ENCODE data around the gene CCDC71L. TPM values are rescaled to one million over a fixed set of nuclear protein-coding genes. Genes with fewer than 3 reads are reported as not detected.

CCDC71L gene
- total and polyA plus RNA-seq, 2 of the 4 experiments (the other 2 are of a cell fraction), result 19.7 to 20.6 TPM

GRCh38 chr7:106657085-106657991, 3.6 kb downstream of the CCDC71L start:
- peak overlapping the region; percentile 43; the same call in 1 of the 2 replicates for H3K23ac ChIP-seq (ENCODE audit: low read depth, low read length)
- H3K56ac ChIP-seq (ENCODE audit: extremely low read depth, insufficient read depth, low read length), result no peak overlapping the region; the same call in 1 of the 2 replicates
- intact Hi-C loops (cut with micrococcal nuclease), result loop anchor here (2.0 to 5.0 kb wide), 2 partner anchors 170 to 387 kb away; partner anchors contain the start of gene PRKAR2B
- 0 out of 2 replicates have a peak, but pooled peaks cover 2% of the 10 kb centered on the region for H3K4me1 ChIP-seq (ENCODE audit: control insufficient read depth, insufficient read depth, low read length)
- H3K4me3 ChIP-seq (ENCODE audit: insufficient read depth, low read depth, low read length), result no peak overlapping the region
- no CpG with 5 or more reads among the region's 5 CpGs for WGBS, 2 experiments (ENCODE audit: extremely low coverage in 2 of 2, insufficient read length in 1 of 2)
- H3K36me3 ChIP-seq (ENCODE audit: control insufficient read depth, insufficient read depth, low read length), result no peaks in the 10 kb centered on the region
- peak overlapping the region; percentile 31; the same call in 1 of the 2 replicates for H2BK20ac ChIP-seq (ENCODE audit: low read depth, low read length)
- no peak overlapping the region for H2AK9ac ChIP-seq (replicated peaks; ENCODE audit: low read depth, low read length, poor library complexity)
- peak overlapping the region in 1 of 2 experiments; percentile 53; a peak in 1 of 4 replicates for H4K8ac ChIP-seq (ENCODE audit: low read depth in 2 of 2, low read length in 2 of 2)
- ATAC-seq (ENCODE audit: low read depth) (no peak), DNase-seq (peak; percentile 54)
- TF ChIP-seq MXI1 (IDR thresholded peaks at IDR 0.05; ENCODE audit: borderline replicate concordance, low read depth, low read length), result no peak
- no peak for TF ChIP-seq NFE2L2 (IDR thresholded peaks at IDR 0.05; ENCODE audit: low read depth, low read length)
- peak; percentile 18; the same call in 1 of the 2 replicates for TF ChIP-seq CEBPB (IDR thresholded peaks at IDR 0.05; ENCODE audit: low read depth, low read length)
- BruUV-seq (replicated peaks), result no TSS peak
- no peaks in the 10 kb centered on the region for H4K20me1 ChIP-seq (ENCODE audit: insufficient read depth, low read length)
- 0 out of 2 replicates have a peak overlapping the region, but pooled peaks have one; percentile 19 for H4K91ac ChIP-seq (ENCODE audit: insufficient read depth, low read depth, low read length)
- H4K5ac ChIP-seq (ENCODE audit: low read depth, low read length), result no peak overlapping the region; the same call in 1 of the 2 replicates
- 0 out of 2 replicates have a peak overlapping the region, but pooled peaks have one; percentile 78 for H3K14ac ChIP-seq (replicated peaks; ENCODE audit: low read depth, low read length)
- no peak overlapping the region for H3K27ac ChIP-seq (ENCODE audit: insufficient read depth, low read length)
- dilution Hi-C loops (cut with HindIII; ENCODE audit: low sequenced_read_pairs, unreplicated experiment), result no loop called here
- in situ Hi-C loops (cut with MboI; ENCODE audit: low sequenced_read_pairs), result loop anchor here (10.0 kb wide), 1 partner anchor 483 kb away; no protein-coding TSS in a partner anchor
- ChIA-PET POLR2A (ENCODE audit: unreplicated experiment) (interaction anchor here (0.5 kb wide), 1 partner anchor 114 kb away, joined by 3 read pairs; no protein-coding TSS in a partner anchor), CTCF (interaction anchor here (0.9 to 2.5 kb wide), 4 partner anchors 79 to 480 kb away, joined by 3 to 7 read pairs (median 5); no protein-coding TSS in a partner anchor)
- peaks cover 17 to 32% of the 10 kb centered on the region in 2 experiments for H3K79me1 ChIP-seq (ENCODE audit: low read depth in 1 of 2, low read length in 2 of 2)
- no peak overlapping the region for H2AFZ ChIP-seq (replicated peaks; ENCODE audit: low read length, poor library complexity)
- H3K4me2 ChIP-seq (ENCODE audit: low read depth, low read length), result peak overlapping the region; percentile 85; the same call in 1 of the 2 replicates
- H2BK15ac ChIP-seq (ENCODE audit: low read depth, low read length), result peak overlapping the region; percentile 18; the same call in 1 of the 3 replicates
- H3K18ac ChIP-seq (ENCODE audit: low read depth, low read length), result peak overlapping the region; percentile 33; the same call in 1 of the 2 replicates
- no peak overlapping the region for H2AK5ac ChIP-seq (ENCODE audit: low read depth, low read length)
- H2BK120ac ChIP-seq (ENCODE audit: low read depth, low read length), result peak overlapping the region; percentile 41
- H3K9ac ChIP-seq (ENCODE audit: low read depth, low read length), result no peak overlapping the region
- no peak overlapping the region for H3K4ac ChIP-seq (ENCODE audit: low read depth, low read length)
- H3K9me3 ChIP-seq (ENCODE audit: control insufficient read depth, insufficient read depth, low read length), result no peaks in the 10 kb centered on the region
- H2BK5ac ChIP-seq (ENCODE audit: low read depth, low read length, poor library complexity, severe bottlenecking), result peak overlapping the region; percentile 75
- H3K27me3 ChIP-seq (ENCODE audit: control insufficient read depth, insufficient read depth, low read length), result no peaks in the 10 kb centered on the region
- H3K9me1 ChIP-seq (ENCODE audit: insufficient read depth, low read length), result peaks cover 4% of the 10 kb centered on the region; the same call in 1 of the 2 replicates

All from IMR-90 (cell line).